Omental fat pad (tissue), 4 donors: ENCODE results near the gene KCTD20. TPM values are rescaled to one million over a fixed set of nuclear protein-coding genes. Genes with fewer than 3 reads are reported as not detected.
A peak's percentile ranks its signal among the peaks of the same experiment; 100 is the strongest.

Source experiments
- ATAC-seq: fragments of 150-250 bp; one replicate; pipeline ENCODE4 v1.9.1; 2016; ENCODE audit warnings: mild to moderate bottlenecking, moderate library complexity; ENCODE audit not compliant: low FRiP score
- DNase-seq: peaks from one replicate; pipeline ENCODE4 v3.0.0-alpha.2; 2019; ENCODE audit warnings: low spot score
- total RNA-seq, 4 donors: library from RNA; depleted of rRNA; stranded (reverse); fragments of >200 nt; gene quantifications; one replicate each; pipeline ENCODE4 v1.1.0, GENCODE V29; 2016
- TF ChIP-seq, protein P1 (sequence below), 3 donors: fragments of 450-650 bp; IDR thresholded peaks; one replicate each; pipeline ENCODE4 v1.5.1; 2016 to 2017; ENCODE audit warnings: antibody characterized with exemption in 3 of 3, mild to moderate bottlenecking in 3 of 3, moderate library complexity in 2 of 3

Gene KCTD20
- total RNA-seq, 4 donors from 2014 or later, result 80.9 to 117 (median 89.4) TPM

DNA sequence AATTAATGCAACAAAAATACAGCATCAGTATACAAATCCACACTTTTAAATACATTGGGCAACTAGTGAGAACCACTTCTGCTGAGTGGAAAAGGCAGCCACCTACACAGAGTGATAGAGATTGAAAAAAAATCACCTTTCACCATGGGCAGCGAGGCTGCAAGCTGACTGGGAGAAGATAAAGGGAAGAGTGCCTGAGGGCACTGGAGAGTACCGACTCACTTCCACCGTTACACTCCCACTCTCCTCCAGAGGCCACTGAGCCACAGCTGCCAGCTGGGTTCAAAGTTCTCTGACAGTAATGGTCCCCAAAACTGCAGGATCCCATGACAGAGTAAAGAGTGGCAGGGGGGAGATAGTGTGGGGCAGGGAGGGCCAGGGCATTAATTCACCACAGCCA is 24.2 kb upstream of the KCTD20 start:
- TF ChIP-seq, protein P1, sequence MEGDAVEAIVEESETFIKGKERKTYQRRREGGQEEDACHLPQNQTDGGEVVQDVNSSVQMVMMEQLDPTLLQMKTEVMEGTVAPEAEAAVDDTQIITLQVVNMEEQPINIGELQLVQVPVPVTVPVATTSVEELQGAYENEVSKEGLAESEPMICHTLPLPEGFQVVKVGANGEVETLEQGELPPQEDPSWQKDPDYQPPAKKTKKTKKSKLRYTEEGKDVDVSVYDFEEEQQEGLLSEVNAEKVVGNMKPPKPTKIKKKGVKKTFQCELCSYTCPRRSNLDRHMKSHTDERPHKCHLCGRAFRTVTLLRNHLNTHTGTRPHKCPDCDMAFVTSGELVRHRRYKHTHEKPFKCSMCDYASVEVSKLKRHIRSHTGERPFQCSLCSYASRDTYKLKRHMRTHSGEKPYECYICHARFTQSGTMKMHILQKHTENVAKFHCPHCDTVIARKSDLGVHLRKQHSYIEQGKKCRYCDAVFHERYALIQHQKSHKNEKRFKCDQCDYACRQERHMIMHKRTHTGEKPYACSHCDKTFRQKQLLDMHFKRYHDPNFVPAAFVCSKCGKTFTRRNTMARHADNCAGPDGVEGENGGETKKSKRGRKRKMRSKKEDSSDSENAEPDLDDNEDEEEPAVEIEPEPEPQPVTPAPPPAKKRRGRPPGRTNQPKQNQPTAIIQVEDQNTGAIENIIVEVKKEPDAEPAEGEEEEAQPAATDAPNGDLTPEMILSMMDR (IDR thresholded peaks at IDR 0.05), result no peak
- DNase-seq, result no peak
- no peak for ATAC-seq

DNA sequence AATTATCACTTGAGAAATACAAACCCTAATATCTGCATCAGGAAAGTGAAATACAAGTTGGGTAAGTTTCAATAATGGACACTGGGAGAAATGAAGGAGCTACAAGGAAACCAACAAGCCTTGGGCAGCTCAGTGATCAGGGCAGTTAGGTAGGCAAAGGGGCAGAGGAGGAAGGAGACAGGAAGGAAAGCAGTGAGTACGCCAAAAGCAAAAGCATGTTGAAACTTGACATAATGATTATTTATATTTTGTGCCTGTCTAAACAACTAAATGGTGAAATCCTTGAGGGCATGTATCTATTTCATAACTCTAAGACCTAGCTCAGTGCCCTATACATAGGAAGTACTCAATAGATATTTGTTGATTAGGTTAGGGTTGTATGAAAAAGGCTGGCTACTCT is 23.5 kb upstream of the KCTD20 start:
- TF ChIP-seq, protein P1 (IDR thresholded peaks at IDR 0.05), result no peak
- ATAC-seq, result no peak
- no peak for DNase-seq

DNA sequence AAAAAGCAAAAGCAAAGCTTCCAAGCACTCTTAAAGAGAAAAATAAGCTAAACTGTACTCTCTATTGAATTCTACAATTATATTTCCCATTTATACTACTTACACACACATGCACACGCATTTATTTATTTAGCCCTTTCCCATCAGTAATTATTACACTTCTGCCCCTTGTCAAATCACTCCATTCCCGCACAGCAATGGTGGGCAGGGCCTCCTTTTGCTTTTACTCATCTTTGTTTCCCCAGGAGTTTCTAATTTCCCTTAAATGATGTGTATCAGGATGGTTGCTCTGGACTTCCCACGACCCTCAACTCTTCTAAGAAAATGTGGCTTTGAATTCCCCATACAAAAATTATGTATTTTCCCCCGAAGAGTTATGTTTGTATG is 20.1 kb upstream of the KCTD20 start:
- DNase-seq (no peak), ATAC-seq (no peak)
- TF ChIP-seq, protein P1 (IDR thresholded peaks at IDR 0.05), result no peak

DNA sequence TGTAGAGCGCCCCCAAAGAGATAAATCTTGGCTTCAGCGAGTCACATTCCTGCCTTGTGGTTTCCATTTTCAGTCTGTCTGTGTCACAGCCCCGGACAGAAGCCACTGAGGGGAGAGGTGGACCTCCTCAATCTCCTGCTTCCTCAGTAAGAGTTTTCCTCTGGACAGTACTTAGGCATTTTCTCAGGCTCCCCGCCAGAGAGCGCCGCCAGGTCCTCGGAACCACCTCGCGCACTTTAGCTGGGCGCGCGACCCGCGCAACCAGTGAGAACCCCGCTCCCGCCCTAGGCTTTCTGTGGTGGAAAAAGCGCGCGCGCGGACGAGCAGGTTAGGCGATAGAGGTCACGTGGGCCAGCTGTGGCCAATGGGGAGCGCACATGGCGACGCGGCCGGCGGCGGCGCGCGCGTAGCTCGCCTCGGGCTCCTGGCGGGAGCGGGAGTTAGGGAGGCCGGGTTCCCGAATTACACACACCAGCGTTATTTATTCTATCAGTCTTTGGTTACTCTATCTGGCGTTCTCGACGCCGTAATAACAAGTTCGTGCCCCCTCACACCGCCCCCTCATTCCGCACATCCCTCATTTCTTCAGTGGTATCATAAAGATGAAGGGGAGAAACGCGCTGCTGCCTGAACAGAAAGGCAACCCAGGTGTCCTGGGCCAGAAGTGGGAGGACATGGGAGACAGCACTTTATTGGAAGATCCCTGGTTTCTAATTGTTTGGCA is 19.5 kb upstream of the KCTD20 start:
- TF ChIP-seq, protein P1 (IDR thresholded peaks at IDR 0.05), result peak in 1 of 3 donors; percentile 5
- peak; percentile 97 for DNase-seq
- ATAC-seq, result peak; percentile 99

DNA sequence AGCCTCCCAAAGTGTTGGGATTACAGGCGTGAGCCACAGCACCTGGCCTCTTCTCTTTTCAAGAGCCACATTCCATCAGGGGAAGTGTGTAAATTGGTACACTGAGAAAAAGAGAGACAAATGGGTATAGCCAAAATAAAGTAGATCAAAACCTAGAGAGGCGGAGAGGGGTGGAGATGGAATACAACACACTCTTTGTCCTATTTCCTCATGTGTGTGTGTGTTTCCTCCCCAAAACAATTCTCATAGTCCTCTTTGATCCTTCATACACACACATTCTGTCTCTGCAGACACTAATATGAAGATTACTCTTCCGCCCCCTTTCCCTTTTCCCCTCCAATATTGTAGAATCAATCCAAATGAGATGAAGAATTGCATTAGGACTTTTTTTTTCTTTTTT is 16.2 kb upstream of the KCTD20 start:
- ATAC-seq (no peak), DNase-seq (no peak)
- TF ChIP-seq, protein P1 (IDR thresholded peaks at IDR 0.05), result no peak

DNA sequence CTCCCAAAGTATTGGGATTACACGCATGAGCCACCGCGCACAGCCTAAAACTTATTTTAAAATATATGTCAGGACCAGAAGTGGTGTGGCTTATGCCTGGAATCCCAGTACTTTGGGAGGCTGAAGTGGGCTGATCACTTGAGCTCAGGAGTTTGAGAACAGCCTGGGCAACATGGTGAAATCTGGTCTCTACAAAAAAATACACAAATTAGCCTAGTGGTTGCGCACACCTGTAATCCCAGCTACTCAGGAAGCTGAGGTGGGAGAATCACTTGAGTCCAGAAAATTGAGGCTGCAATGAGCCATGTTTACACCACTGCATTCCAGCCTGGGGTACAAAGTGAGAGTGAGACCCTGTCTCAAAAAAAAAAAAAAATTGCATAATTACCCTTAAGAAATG is 13.9 kb upstream of the KCTD20 start:
- ATAC-seq (no peak), DNase-seq (no peak)
- TF ChIP-seq, protein P1 (IDR thresholded peaks at IDR 0.05), result peak in 1 of 3 donors; percentile 17

DNA sequence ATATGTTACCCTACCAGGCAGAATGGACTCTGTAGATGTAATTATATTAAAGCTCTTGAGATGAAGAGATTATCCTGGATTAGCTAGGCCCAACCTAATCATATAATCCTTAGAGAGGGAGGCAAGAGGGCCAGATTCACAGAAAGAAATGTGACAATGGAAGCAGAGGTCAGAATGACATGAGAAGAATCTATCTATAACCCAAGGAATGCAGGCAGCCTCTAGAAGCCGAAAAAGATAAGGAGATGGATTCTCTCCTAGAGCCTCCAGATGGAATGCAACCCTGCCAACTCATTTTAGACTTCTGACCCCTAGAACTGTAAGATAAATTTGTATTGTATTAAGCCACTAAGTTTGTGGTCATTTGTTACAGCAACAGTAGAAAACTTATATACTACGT is 12.4 kb upstream of the KCTD20 start:
- TF ChIP-seq, protein P1 (IDR thresholded peaks at IDR 0.05), result no peak
- ATAC-seq, result no peak
- DNase-seq, result no peak
